BJ (cell line): ENCODE data around the gene INSC. TPM values are rescaled to one million over a fixed set of nuclear protein-coding genes. Genes with fewer than 3 reads are reported as not detected.
A peak's percentile ranks its signal among the peaks of the same experiment; 100 is the strongest.

Experiments used
- CTCF ChIA-PET: fragments of 350-600 bp; formaldehyde crosslinking; extraction: SDS; loops from one replicate; lab custom pipeline; 2021; ENCODE audit warnings: antibody characterized with exemption, inconsistent platforms; lab: Yijun Ruan, JAX
- POLR2A ChIA-PET: fragments of 300-600 bp; sonication (Branson Sonifier 250); formaldehyde crosslinking; extraction: SDS; loops from one replicate; lab custom pipeline; 2021; ENCODE audit warnings: antibody characterized with exemption; lab: Charles Lee
- DNase-seq: peaks from one replicate; pipeline ENCODE4 v3.0.0-alpha.2; 2011; ENCODE audit warnings: low read depth
- H3K27me3 ChIP-seq: 2 replicates; pipeline ENCODE4 v1.6.0; 2011; ENCODE audit warnings: low read length; ENCODE audit not compliant: control insufficient read depth, insufficient read depth
- H3K36me3 ChIP-seq: 2 replicates; pipeline ENCODE4 v1.5.1; 2011; ENCODE audit warnings: low read length; ENCODE audit not compliant: control insufficient read depth, insufficient read depth
- H3K4me3 ChIP-seq: 2 replicates; pipeline ENCODE4 v1.5.1; 2011; ENCODE audit warnings: low read depth, mild to moderate bottlenecking, control low read depth, low read length
- CTCF ChIP-seq: IDR thresholded peaks from 2 replicates; pipeline ENCODE4 v1.5.1; 2011; ENCODE audit warnings: low read depth, mild to moderate bottlenecking, control low read depth, inconsistent platforms, low read length, moderate library complexity; ENCODE audit not compliant: insufficient read depth
- polyA plus RNA-seq: library from polyadenylated mRNA; depleted of rRNA; stranded (reverse); fragments of >200 nt; gene quantifications from 2 replicates; pipeline ENCODE4 v1.2.3, GENCODE V29; 2011

INSC gene
- polyA plus RNA-seq, 1 experiment: 0.10 TPM

- ChIA-PET CTCF (interaction anchor here (1.6 kb wide), 1 partner anchor 30 kb away, joined by 3 read pairs; no protein-coding TSS in a partner anchor), POLR2A (no interaction called here)
- no peak for DNase-seq
- H3K36me3 ChIP-seq: no peaks in the 10 kb centered on the region
- no peaks in the 10 kb centered on the region for H3K27me3 ChIP-seq
- no peak for TF ChIP-seq CTCF
- H3K4me3 ChIP-seq: no peak overlapping the region
Observed at GRCh38 chr11:15153231-15153630, 38.5 kb downstream of the INSC start.

- POLR2A ChIA-PET: no interaction called here
- Histone ChIP-seq H3K4me3 (no peak overlapping the region), H3K27me3 (no peaks in the 10 kb centered on the region), H3K36me3 (no peaks in the 10 kb centered on the region)
- no peak for TF ChIP-seq CTCF
- CTCF ChIA-PET: interaction anchor here (1.0 to 3.3 kb wide), 3 partner anchors 31 to 56 kb away, joined by 4 to 31 read pairs (median 11); no protein-coding TSS in a partner anchor
- peak; percentile 43 for DNase-seq
Observed at GRCh38 chr11:15157181-15157580, 42.5 kb downstream of the INSC start.

GRCh38 chr11:15157606-15158137, 42.9 kb downstream of the INSC start:
- no peak for DNase-seq
- Histone ChIP-seq H3K27me3 (no peaks in the 10 kb centered on the region), H3K36me3 (no peaks in the 10 kb centered on the region), H3K4me3 (no peak overlapping the region)
- ChIA-PET POLR2A (no interaction called here), CTCF (interaction anchor here (1.2 to 3.3 kb wide), 5 partner anchors 11 to 57 kb away, joined by 3 to 31 read pairs (median 10); no protein-coding TSS in a partner anchor)
- TF ChIP-seq CTCF: no peak

- H3K27me3 ChIP-seq: no peaks in the 10 kb centered on the region
- no peak overlapping the region for H3K4me3 ChIP-seq
- no peaks in the 10 kb centered on the region for H3K36me3 ChIP-seq
- DNase-seq: peak; percentile 52
- POLR2A ChIA-PET: no interaction called here
- no peak for TF ChIP-seq CTCF
- CTCF ChIA-PET: interaction anchor here (0.7 to 3.3 kb wide), 21 partner anchors 9 to 369 kb away, joined by 3 to 31 read pairs (median 6); no protein-coding TSS in a partner anchor
Observed at GRCh38 chr11:15158351-15159015, 43.8 kb downstream of the INSC start.

- Histone ChIP-seq H3K4me3 (no peak overlapping the region), H3K27me3 (no peaks in the 10 kb centered on the region), H3K36me3 (no peaks in the 10 kb centered on the region)
- POLR2A ChIA-PET: no interaction called here
- TF ChIP-seq CTCF: peak; percentile 63
- CTCF ChIA-PET: interaction anchor here (0.7 to 3.3 kb wide), 27 partner anchors 9 to 370 kb away, joined by 3 to 31 read pairs (median 5); no protein-coding TSS in a partner anchor
- no peak for DNase-seq
Observed at GRCh38 chr11:15159085-15159484, 44.4 kb downstream of the INSC start.
